HEK293 (cell line): ENCODE results near the gene MAP3K20.

Source experiments
- CTCF ChIA-PET: fragments of 350-600 bp; formaldehyde crosslinking; extraction: SDS; loops from one replicate; lab custom pipeline; 2021; ENCODE audit warnings: antibody characterized with exemption; lab: Yijun Ruan, JAX
- POLR2A ChIA-PET: fragments of 300-600 bp; formaldehyde crosslinking; extraction: SDS; loops from one replicate; lab custom pipeline; 2020; ENCODE audit warnings: antibody characterized with exemption, inconsistent platforms; lab: Yijun Ruan, JAX
- H3K27ac ChIP-seq: fragments of 200-500 bp; sonication (Bioruptor generic); 2 replicates; pipeline ENCODE4 v1.5.1; 2014; ENCODE audit warnings: low read depth, low read length, control low read depth, inconsistent platforms; ENCODE audit errors: extremely low read depth
- H3K36me3 ChIP-seq, 2 experiments: fragments of 200-500 bp in 1 of 2; sonication (Bioruptor generic) in 1 of 2; 1 replicate in 1 of 2; 2 replicates in 1 of 2; pipeline ENCODE4 v1.5.1; 2014 to 2017; ENCODE audit warnings: inconsistent platforms in 2 of 2, low read length in 2 of 2; ENCODE audit not compliant: control insufficient read depth in 2 of 2, insufficient read depth in 1 of 2
- H3K4me1 ChIP-seq: fragments of 200-500 bp; sonication (Bioruptor generic); 2 replicates; pipeline ENCODE4 v1.5.1; 2014; ENCODE audit warnings: mild to moderate bottlenecking, low read length, inconsistent platforms; ENCODE audit not compliant: control insufficient read depth, insufficient read depth
- H3K4me3 ChIP-seq: 2 replicates; pipeline ENCODE4 v1.5.1; 2011; ENCODE audit warnings: low read depth, mild to moderate bottlenecking, control low read depth, low read length, moderate library complexity
- H3K9me3 ChIP-seq: fragments of 200-500 bp; sonication (Bioruptor generic); 2 replicates; pipeline ENCODE4 v1.5.1; 2014; ENCODE audit warnings: low read depth, low read length, inconsistent platforms; ENCODE audit not compliant: control insufficient read depth, insufficient read depth
- BCL11B ChIP-seq: fragments of 450-650 bp; formaldehyde crosslinking; IDR thresholded peaks from 2 replicates; pipeline ENCODE4 v1.5.1; 2016; ENCODE audit warnings: low read depth, missing biosample characterization, missing genetic modification characterization
- ELK4 ChIP-seq: IDR thresholded peaks from 2 replicates; pipeline ENCODE4 v1.6.1; 2011; ENCODE audit warnings: mild to moderate bottlenecking, low read depth, low read length, borderline replicate concordance
- KLF1 ChIP-seq: fragments of 450-650 bp; formaldehyde crosslinking; IDR thresholded peaks from 2 replicates; pipeline ENCODE4 v1.5.1; 2016; ENCODE audit warnings: missing biosample characterization, missing genetic modification characterization
- KLF17 ChIP-seq: fragments of 450-650 bp; formaldehyde crosslinking; IDR thresholded peaks from 2 replicates; pipeline ENCODE4 v1.5.1; 2016; ENCODE audit warnings: missing biosample characterization, missing genetic modification characterization
- PRDM10 ChIP-seq: fragments of 450-650 bp; formaldehyde crosslinking; IDR thresholded peaks from 2 replicates; pipeline ENCODE4 v1.5.1; 2016; ENCODE audit warnings: missing biosample characterization, missing genetic modification characterization
- PRDM6 ChIP-seq: fragments of 450-650 bp; formaldehyde crosslinking; IDR thresholded peaks from 2 replicates; pipeline ENCODE4 v1.5.1; 2017; ENCODE audit warnings: missing biosample characterization, missing genetic modification characterization
- ZBTB44 ChIP-seq: fragments of 450-650 bp; IDR thresholded peaks from 2 replicates; pipeline ENCODE4 v1.5.1; 2018; ENCODE audit warnings: missing biosample characterization, mild to moderate bottlenecking, missing genetic modification characterization
- ZBTB8A ChIP-seq: fragments of 450-650 bp; formaldehyde crosslinking; IDR thresholded peaks from 2 replicates; pipeline ENCODE4 v1.5.1; 2016; ENCODE audit warnings: missing biosample characterization, missing genetic modification characterization
- ZNF138 ChIP-seq: fragments of 450-650 bp; formaldehyde crosslinking; IDR thresholded peaks from 2 replicates; pipeline ENCODE4 v1.5.1; 2016; ENCODE audit warnings: missing biosample characterization, missing genetic modification characterization, borderline replicate concordance
- ZNF311 ChIP-seq: fragments of 450-650 bp; formaldehyde crosslinking; IDR thresholded peaks from 2 replicates; pipeline ENCODE4 v1.5.1; 2017; ENCODE audit warnings: missing biosample characterization, missing genetic modification characterization, borderline replicate concordance
- ZNF354C ChIP-seq: fragments of 450-650 bp; formaldehyde crosslinking; IDR thresholded peaks from 2 replicates; pipeline ENCODE4 v1.5.1; 2016; ENCODE audit warnings: missing biosample characterization, missing genetic modification characterization, low read depth, borderline replicate concordance
- ZNF433 ChIP-seq: fragments of 450-650 bp; formaldehyde crosslinking; IDR thresholded peaks from 2 replicates; pipeline ENCODE4 v1.5.1; 2016; ENCODE audit warnings: missing biosample characterization, missing genetic modification characterization, low read depth
- ZNF624 ChIP-seq: fragments of 450-650 bp; formaldehyde crosslinking; IDR thresholded peaks from 2 replicates; pipeline ENCODE4 v1.5.1; 2017; ENCODE audit warnings: missing biosample characterization, missing genetic modification characterization
- ZNF692 ChIP-seq: fragments of 450-650 bp; formaldehyde crosslinking; IDR thresholded peaks from 2 replicates; pipeline ENCODE4 v1.5.1; 2016; ENCODE audit warnings: missing biosample characterization, missing genetic modification characterization
- ZNF776 ChIP-seq: fragments of 450-650 bp; formaldehyde crosslinking; IDR thresholded peaks from 2 replicates; pipeline ENCODE4 v1.5.0; 2017; ENCODE audit warnings: missing biosample characterization, missing genetic modification characterization, borderline replicate concordance

Gene MAP3K20

GRCh38 chr2:173231042-173231441, 155.4 kb downstream of the MAP3K20 start:
- CTCF ChIA-PET, result no interaction called here

More at GRCh38 chr2:173231042-173231441, 155.4 kb downstream of the MAP3K20 start:
- Histone ChIP-seq H3K4me1 (no peaks in the 10 kb centered on the region), H3K4me3 (no peak overlapping the region), H3K27ac (no peak overlapping the region), H3K9me3 (no peaks in the 10 kb centered on the region), H3K36me3 (peaks cover 3 to 24% of the 10 kb centered on the region in 2 experiments; a peak in 2 of 3 replicates)
- POLR2A ChIA-PET, result no interaction called here
- TF ChIP-seq KLF17 (tag by site-specific recombination) (no peak), ZBTB8A (tag by site-specific recombination) (no peak), ZNF624 (tag by site-specific recombination) (no peak), BCL11B (tag by site-specific recombination) (no peak), ELK4 (no peak), ZNF311 (tag by site-specific recombination) (no peak), ZBTB44 (tag by site-specific recombination) (no peak), ZNF138 (tag by site-specific recombination) (no peak), ZNF433 (tag by site-specific recombination) (no peak), KLF1 (tag by site-specific recombination) (no peak), ZNF692 (no peak), PRDM6 (tag by site-specific recombination) (no peak), ZNF354C (no peak), ZNF776 (tag by site-specific recombination) (no peak), PRDM10 (tag by site-specific recombination) (no peak)
